CD4-positive, alpha-beta T cell treated with Interleukin-6 for 4 hours (primary cell): Measurements from ENCODE around the gene HPCAL4.

Source experiments
- DNase-seq: peaks from one replicate; pipeline ENCODE4 v3.0.0-alpha.2; 2020; ENCODE audit warnings: mixed read lengths

HPCAL4 gene

DNA sequence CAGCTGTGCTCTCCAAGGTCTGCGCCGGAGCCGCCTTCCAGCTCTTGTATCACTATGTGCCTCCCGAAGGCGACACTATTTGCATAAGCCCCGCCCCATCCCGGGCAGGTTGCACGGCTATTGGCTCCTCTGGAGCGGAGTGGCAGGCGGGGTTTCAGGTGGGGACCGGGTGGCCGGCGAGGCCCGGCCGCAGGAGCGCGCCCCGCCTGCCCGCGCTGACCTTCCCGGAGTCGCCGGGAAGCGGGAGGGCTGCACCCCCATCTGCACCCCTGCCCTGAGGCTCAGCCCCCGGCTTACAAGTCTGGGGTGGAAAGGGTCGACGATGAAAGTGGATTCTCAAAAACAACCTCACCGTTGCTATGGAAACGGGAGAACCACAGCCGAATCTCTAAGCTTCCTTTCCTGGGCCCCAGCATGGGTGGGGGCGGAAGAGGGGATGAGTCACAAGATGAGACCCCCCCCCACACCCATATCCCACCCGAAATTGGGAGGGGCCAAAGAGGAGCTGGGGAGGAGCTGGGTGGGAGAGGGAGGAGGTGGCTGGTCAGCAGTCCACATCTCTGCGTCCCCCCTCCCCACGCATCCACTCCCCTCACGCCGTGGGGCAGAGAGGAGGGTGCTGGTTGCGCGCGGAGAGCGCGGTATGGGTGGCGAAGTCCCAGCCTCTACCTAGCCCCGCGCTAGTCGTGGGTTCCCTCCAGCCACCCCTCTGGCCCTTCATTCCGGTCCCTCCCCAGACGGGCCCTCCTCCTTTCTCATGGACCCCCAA lies at the start of gene HPCAL4:
HPCAL4 (minus strand) TSS at position 51 of the 769 bp plus-strand sequence. CDS start 6,830 bp downstream, outside the sequence.
- DNase-seq: peak; percentile 95

- peak; percentile 98 for DNase-seq
Measured at GRCh38 chr1:39738622-39739366, 47.6 kb upstream of the HPCAL4 start, which contains the start of gene PPIE. Gene PPIE (plus strand): TSS chr1:39738882. CDS start chr1:39738901, 19 bp downstream.

- DNase-seq: no peak
Measured at GRCh38 chr1:39737546-39738169, 46.4 kb upstream of the HPCAL4 start.

DNA sequence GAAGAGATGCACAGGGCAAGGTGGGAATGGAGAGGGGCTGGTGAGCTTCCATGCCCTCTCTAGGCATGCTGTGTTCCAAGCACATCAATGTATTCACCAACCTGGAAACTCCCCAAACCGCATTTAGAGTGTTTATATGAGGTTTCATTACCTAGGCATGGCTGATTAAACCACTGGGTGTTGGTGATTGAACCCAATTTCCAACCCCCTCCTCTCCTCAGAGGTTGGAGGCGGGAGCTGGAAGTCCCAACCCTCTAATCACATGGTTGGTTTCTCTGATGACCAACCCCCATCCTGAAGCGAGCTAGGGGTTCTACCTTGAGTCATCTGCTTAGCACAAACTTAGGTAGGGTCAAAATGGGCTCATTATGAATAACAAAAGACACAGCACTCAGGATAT lies 44.5 kb upstream of the HPCAL4 start:
- no peak for DNase-seq

DNA sequence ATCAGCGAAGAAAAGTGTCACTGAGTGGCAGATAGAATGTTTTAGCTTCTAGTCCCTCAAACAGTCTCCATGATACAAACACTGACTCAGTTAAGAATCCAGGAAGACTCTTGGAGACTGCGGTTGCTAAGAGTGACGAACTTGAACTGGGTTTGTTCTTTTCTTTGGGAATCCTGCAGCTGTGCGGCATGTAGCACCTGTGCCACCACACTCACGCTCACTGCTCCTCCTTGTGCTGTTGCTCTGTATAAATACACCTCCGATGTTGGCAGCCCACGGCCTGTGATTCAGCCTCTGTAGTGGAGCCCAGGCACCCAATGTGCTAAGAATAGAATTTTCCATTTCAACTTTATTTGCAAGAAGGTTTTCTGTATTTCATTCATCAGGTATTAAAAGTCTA lies 41.9 kb upstream of the HPCAL4 start:
- no peak for DNase-seq

GRCh38 chr1:39732730-39733129 lies 41.5 kb upstream of the HPCAL4 start:
- no peak for DNase-seq

- no peak for DNase-seq
Measured at GRCh38 chr1:39729842-39730241, 38.6 kb upstream of the HPCAL4 start.

GRCh38 chr1:39729030-39729429 lies 37.8 kb upstream of the HPCAL4 start:
- DNase-seq: no peak

DNA sequence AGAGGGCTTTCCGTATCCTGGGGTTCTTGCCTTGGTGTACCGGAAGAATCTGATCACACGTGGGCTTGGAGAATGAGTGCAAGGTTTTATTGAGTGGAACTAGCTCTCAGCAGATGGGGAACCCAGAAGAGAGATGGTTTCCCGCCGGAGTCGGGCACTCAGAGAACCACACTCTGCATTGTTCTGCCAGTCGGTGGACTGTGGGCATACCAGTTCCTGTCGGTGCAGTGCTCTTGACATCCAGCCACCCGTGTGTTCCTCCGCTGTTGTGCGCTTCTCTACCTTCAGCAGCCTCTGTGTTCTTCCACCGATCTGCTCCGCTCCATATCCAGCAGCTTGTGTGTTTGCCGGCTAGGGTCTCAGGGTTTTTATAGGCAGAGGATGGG lies 36.7 kb upstream of the HPCAL4 start:
- DNase-seq: no peak

GRCh38 chr1:39727221-39727931 lies 36.1 kb upstream of the HPCAL4 start:
- DNase-seq: no peak

DNA sequence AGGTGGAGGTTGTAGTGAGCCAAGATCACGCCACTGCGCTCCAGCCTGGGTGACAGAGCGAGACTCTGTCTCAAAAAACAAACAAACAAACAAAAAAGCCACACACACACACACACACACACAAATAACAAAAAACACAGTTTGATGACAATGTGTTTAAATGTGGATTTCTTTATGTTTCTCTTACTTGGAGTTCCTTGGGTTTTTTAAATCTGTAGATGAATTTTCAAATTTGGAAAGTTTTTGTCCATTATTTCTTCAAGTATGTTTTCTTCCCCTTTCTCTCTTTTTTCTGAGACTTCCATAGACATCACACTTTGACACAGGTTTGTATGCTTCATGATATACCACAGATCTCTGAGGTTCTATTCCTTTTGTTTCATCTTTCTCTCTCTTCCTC lies 35.4 kb upstream of the HPCAL4 start:
- DNase-seq: no peak

DNA sequence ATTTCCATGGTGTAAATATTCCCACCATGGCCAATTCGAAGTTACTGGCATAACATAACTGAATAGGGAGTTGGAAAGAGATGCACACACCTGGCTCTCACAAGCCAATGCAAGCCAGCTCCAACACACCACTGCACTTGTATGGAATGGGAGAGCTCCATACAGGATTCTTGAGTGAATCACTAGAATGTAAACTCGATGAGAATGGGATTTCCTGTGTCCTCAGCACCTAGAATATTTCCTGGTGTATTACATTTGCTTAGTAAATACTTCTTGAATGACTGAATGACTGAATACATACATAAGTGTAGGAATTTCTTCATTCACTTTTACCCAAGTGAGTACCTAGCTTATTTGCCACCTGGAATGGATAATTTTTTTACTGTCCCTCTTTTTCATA lies 31.3 kb upstream of the HPCAL4 start:
- no peak for DNase-seq

DNA sequence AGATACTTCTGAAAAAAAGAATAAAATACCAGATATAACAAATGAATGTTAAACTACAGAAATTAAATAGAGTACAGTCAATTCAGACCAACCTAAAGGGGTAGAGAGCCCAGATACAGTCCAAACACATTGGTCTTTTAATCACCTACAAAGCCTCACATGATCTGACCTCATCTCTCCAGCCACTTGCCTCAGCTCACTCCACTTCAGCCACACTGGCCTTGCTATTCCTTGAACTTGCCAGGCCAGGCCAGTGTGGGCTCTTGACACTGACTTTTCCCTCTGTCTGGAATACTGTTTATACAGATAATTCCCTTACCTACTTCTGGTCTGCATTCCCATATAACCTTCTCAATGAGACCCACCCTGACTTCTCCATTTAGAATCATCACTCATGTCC lies 30.4 kb upstream of the HPCAL4 start:
- DNase-seq: no peak

GRCh38 chr1:39720094-39720999 lies 29.1 kb upstream of the HPCAL4 start:
- DNase-seq: peak; percentile 10

DNA sequence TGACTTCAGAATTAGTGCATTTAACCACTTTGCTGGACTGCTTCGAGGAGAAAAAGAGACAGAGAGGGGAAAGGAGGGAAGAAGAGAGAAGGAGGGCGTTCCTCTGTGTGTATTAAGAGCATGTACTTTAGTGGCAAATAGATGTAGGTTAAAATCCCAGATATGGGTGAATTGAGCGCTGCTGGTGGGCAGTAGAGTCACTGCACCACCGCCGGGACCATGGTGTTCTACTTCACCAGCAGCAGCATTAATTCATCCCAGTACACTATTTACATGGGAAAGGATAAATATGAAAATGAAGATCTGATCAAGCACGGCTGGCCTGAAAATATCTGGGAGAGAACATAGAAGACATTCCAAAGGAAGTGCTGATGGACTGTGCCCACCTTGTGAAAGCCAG lies 26.6 kb upstream of the HPCAL4 start:
- no peak for DNase-seq

- DNase-seq: no peak
Measured at GRCh38 chr1:39713557-39713956, 22.3 kb upstream of the HPCAL4 start.

DNA sequence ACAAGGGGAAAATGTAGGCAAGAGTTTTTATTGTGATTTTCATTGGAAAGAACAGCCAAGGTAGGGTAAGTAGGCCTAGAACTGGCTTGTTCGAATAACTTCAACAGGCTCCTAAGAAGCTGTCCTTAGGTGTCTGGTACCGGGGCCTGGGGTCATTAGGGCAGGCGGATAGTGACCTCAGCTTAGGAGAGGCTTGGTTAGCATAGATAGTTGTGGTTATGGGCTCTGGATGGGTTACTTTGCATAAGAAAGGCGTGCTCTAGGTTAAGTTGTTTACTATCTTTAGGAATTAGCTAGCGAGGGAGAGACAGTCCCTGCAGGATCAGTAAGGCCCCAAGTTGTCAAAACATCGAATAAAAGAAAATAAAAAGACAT lies 20.7 kb upstream of the HPCAL4 start:
- DNase-seq: no peak

DNA sequence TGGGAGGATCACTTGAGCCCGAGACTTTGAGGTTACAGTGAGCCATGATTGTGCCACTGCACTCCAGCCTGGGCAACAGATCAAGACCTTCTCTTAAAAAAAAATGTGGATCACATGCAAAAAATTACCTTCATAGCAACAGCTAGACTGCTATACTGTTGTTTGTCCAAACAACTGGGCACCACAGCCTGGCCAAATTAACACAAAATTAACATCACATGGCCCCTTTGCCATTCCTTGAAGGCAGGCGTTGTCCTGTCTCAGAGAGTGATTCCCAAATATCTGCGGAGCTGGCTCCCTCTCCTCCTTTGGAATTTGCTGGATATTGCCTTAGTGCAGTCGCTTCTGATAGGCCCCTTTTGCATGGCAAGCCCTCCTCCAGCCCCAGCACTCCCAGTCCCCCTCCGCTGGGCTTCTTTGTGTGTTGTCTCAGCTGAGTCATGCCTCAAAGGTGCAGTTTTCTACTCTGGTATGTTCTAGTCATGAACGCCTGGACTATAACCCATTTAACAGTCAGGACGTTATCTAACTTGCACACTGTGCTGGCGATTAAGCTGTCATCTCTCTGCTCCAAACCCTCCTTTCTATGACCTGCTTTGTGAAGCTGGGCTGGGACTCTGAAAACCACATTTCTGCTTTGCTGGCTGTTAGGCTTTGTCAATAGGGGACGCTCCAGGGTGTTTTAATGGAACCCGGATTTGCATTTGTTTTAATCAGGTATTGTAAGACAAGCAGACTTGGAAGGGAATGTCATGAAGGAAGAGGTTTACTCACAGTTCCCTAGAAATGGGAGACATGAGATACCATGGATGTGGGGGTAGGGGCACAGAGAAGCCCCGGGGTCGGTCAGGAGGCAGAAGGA lies 20.1 kb upstream of the HPCAL4 start:
- no peak for DNase-seq

GRCh38 chr1:39707506-39707905 lies 16.3 kb upstream of the HPCAL4 start:
- no peak for DNase-seq

- no peak for DNase-seq
Measured at GRCh38 chr1:39704757-39705156, 13.5 kb upstream of the HPCAL4 start.

DNA sequence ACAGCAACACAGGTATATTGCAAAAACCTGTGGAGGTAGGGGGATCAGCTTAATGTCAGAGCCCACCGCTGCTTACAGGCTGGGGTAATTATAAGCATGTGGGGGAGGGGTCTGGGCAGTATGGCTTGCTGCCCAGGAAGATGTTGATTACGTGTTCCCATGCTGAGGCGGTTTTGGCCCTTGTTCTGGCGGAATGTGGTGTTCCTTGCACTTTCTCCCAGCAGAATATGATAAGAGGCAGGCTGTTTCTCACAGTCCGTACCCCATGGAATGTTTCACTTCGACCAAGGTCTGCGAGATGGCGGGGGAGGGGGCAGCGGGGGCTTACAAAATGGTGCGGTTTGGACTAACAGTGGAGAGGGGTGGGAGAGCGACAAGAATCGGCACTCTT lies 9.8 kb upstream of the HPCAL4 start:
- DNase-seq: no peak
